T-helper 1 cell treated with Interleukin-12 subunit alpha and Interleukin-12 subunit beta and Interleukin-4 antibody, amounts not matched to agents 30 μg/mL and 1 μg/mL, for 36 hours (primary cell): ENCODE data around the gene SNAI3.

Source experiments
- H3K27ac Mint-ChIP-seq: one replicate; pipeline ENCODE4 v1.8.0; 2021; ENCODE audit warnings: mild to moderate bottlenecking, mixed read lengths
- H3K27me3 Mint-ChIP-seq: one replicate; pipeline ENCODE4 v1.8.0; 2021; ENCODE audit warnings: low read depth, mixed read lengths
- H3K36me3 Mint-ChIP-seq: one replicate; pipeline ENCODE4 v1.8.0; 2021; ENCODE audit warnings: low read depth, mixed read lengths
- H3K4me1 Mint-ChIP-seq: one replicate; pipeline ENCODE4 v1.8.0; 2021; ENCODE audit warnings: low read depth, mixed read lengths
- H3K4me3 Mint-ChIP-seq: one replicate; pipeline ENCODE4 v1.8.0; 2021; ENCODE audit warnings: mild to moderate bottlenecking, moderate library complexity, mixed read lengths
- H3K9me3 Mint-ChIP-seq: one replicate; pipeline ENCODE4 v1.8.0; 2021; ENCODE audit warnings: mixed read lengths

Gene SNAI3

GRCh38 chr16:88630941-88631340, 55.4 kb downstream of the SNAI3 start:
- Mint-ChIP-seq H3K9me3 (no peaks in the 10 kb centered on the region), H3K36me3 (peaks cover 24% of the 10 kb centered on the region), H3K27me3 (peaks cover 2% of the 10 kb centered on the region), H3K27ac (no peak overlapping the region), H3K4me3 (no peak overlapping the region), H3K4me1 (peaks cover 6% of the 10 kb centered on the region)

DNA sequence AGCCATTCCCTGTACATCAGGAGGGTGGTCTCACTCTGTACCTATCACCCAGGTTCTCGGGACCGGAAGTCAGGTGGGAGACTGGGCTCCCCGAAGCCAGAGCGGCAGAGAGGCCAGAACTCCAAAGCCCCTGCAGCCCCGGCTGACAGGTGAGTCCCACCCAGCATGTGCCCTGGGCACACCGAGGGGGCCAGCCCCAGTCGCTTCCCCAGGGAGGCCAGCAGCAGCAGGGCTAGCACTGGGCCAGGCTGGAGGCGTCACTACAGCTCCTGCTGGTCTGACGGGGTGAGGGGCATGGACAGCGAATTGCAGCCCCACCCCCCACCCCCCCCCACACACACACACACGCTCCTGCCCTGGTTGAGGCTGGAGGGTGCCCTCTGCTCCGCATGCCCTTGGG, 55.9 kb downstream of the SNAI3 start:
- no peak overlapping the region for H3K4me3 Mint-ChIP-seq
- H3K4me1 Mint-ChIP-seq = peaks cover 5% of the 10 kb centered on the region
- no peak overlapping the region for H3K27ac Mint-ChIP-seq
- H3K27me3 Mint-ChIP-seq = no peaks in the 10 kb centered on the region
- H3K9me3 Mint-ChIP-seq = no peaks in the 10 kb centered on the region
- peaks cover 23% of the 10 kb centered on the region for H3K36me3 Mint-ChIP-seq

DNA sequence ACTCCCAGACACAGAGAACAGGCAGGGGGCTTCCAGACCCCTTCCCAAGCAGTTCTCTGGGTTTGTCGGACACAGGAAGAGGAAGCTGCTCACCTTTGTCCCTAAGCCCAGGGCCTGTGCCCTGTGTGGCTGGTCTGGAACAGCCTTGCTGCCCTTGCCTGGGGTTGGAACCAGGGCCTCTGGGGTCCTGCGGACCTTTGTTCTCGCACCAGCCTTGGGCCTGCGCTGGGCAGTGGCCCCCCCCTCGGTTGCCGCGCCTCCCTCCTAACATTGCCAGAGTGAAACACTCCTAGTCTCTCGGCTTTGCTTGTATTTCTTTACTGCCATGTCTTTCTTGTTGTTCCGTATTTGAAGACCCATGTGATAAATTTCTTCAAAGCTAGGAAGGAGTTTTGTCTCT, 56.5 kb downstream of the SNAI3 start:
- Mint-ChIP-seq H3K36me3 (peaks cover 21% of the 10 kb centered on the region), H3K27ac (no peak overlapping the region), H3K27me3 (no peaks in the 10 kb centered on the region), H3K4me1 (peaks cover 1% of the 10 kb centered on the region), H3K4me3 (no peak overlapping the region), H3K9me3 (no peaks in the 10 kb centered on the region)

- peaks cover 1% of the 10 kb centered on the region for H3K4me1 Mint-ChIP-seq
- H3K9me3 Mint-ChIP-seq = no peaks in the 10 kb centered on the region
- H3K4me3 Mint-ChIP-seq = no peak overlapping the region
- no peaks in the 10 kb centered on the region for H3K27me3 Mint-ChIP-seq
- H3K36me3 Mint-ChIP-seq = peaks cover 21% of the 10 kb centered on the region
- no peak overlapping the region for H3K27ac Mint-ChIP-seq
These were observed 57.8 kb downstream of the SNAI3 start for GRCh38 chr16:88628512-88628974.
